Stimulated activated CD8-positive, alpha-beta memory T cell treated with anti-CD3 and anti-CD28 coated beads, Interleukin-2, amount 100 ng/mL, for 1 hour (primary cell): ENCODE results near the gene SLC19A1.
"Not testable (repeated sequence)": the region's sequence is repeated elsewhere in the genome, so short reads cannot be mapped to it uniquely, and the experiment has no call there.

Experiments
- DNase-seq, 2 donors: peaks; one replicate each; pipeline ENCODE4 v3.0.0-alpha.2; 2020; ENCODE audit warnings: low read depth in 2 of 2

Gene SLC19A1

GRCh38 chr21:45576838-45577737 lies 34.8 kb upstream of the SLC19A1 start:
- DNase-seq: no peak

DNA sequence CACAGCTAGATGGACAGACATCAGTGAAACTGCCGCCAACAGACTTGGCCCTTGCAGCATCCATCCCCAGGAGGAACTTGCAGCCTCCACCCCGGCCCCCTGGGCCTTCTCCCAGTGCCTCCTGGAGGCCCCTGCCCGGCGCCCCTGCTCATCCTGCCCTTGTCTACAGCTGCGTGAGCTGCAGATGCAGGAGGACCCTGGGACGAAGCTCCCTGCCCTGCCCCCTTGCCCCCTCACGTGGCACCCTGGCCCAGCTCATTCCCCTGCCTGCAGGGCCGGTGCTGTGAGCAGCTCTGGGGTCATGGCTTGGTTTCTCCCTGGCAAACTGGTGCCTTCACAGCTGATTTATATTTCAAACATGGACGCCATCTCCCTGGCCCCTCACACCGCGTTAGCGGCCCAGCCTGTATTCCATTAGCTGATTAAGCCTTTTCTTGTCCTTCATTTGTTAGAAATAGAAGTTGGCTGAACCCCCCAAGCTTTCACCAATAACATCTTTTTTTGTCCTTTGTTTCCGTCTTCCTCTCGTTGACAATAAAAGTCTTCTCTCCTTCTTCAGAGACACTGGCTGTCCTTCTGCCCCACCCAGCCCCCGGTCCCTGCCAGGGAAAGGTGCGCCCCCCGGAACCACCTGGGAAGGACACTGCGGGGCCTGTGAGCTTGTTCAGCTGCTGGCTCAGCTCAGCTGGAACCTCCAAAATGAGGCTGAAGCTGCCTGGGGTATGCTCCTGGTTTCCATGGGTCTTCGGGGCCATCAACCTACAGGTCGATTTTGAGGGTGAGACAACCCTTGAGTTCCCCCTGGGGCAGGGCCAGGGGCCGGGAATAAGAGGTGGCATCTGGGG lies 34.0 kb upstream of the SLC19A1 start:
- no peak for DNase-seq

GRCh38 chr21:45575304-45575992 lies 33.2 kb upstream of the SLC19A1 start:
- no peak for DNase-seq

- no peak for DNase-seq
Measured at GRCh38 chr21:45574691-45575090, 32.5 kb upstream of the SLC19A1 start.

- no peak for DNase-seq
Measured at GRCh38 chr21:45574081-45574501, 31.9 kb upstream of the SLC19A1 start.

DNA sequence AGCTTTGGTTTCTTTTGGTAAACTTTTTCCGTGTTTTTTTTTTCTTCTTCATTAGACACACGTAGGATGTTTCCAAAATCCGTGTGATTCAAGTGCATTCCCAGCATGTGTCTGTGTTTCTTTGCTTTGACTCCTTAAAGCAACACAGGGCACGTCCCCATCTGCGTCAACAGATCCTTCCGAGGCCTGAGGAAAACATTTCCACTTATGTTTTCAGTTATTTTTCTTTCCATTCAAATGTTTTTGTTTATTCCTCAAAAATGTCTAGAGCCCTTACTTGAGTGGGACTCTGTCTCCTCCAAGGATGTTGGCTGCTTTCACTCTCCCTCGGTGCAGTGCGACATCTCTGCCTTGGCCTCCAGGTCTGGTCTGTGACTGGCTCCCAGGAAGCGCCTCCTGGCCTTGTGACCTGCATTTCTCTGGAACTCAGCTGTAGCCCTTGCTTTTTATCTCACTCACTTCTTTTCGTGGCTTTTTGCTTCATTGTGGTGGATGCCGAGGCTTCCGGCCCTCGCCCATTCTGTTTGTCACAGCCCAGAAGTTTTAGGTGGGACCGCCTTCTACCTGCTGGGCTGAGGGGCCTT lies 31.3 kb upstream of the SLC19A1 start:
- no peak for DNase-seq

DNA sequence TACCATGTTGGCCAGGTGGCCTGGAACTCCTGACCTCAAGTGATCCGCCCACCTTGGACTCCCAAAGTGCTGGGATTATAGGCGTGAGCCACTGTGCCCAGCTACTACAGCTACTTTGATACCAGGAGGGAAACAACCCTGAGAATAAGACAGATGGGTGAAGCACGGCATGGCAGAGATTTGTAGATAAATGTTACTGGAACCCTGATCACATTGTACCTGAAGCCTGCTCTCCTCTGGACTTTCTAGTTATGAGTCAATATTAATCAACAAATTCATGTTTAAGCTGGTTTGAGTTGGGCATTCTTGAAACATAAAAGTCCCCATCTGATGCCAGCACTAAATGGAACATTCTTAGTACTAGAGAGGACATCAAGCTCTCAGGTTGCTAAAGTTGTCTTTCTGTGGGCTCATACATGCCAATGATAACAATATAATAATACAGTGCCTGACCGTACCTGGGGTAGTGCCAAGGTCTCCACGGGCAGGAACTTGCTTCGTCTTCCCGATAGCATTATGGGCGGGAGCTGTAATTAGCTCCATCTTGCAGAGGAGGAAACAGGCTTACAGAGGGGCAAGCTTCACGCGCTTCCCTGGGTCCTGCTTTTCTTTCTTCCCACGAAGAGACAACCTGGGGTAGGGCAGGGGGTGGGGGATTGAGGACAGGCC lies 30.7 kb upstream of the SLC19A1 start:
- DNase-seq: no peak

GRCh38 chr21:45572231-45572630 lies 30.0 kb upstream of the SLC19A1 start:
- DNase-seq: no peak

DNA sequence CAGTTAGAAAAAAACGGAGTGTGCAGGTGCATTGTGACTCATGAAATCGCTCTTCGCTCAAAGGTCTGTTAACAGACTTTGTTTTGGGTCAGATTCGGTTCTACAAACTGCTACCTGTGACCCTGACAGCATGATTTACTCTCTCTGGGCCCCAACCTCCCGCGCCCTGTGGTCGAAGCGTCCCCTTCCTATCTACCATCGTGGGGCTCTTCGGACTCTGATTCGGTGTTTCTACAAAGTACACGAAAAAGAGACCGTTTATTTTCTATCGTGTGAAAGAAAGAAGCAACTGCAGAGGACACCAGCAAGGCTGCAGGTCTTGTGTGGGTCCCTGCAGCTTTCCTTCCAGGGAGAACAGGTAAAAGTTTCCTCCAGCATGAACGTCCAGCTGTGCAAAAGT lies 29.4 kb upstream of the SLC19A1 start:
- no peak for DNase-seq

DNA sequence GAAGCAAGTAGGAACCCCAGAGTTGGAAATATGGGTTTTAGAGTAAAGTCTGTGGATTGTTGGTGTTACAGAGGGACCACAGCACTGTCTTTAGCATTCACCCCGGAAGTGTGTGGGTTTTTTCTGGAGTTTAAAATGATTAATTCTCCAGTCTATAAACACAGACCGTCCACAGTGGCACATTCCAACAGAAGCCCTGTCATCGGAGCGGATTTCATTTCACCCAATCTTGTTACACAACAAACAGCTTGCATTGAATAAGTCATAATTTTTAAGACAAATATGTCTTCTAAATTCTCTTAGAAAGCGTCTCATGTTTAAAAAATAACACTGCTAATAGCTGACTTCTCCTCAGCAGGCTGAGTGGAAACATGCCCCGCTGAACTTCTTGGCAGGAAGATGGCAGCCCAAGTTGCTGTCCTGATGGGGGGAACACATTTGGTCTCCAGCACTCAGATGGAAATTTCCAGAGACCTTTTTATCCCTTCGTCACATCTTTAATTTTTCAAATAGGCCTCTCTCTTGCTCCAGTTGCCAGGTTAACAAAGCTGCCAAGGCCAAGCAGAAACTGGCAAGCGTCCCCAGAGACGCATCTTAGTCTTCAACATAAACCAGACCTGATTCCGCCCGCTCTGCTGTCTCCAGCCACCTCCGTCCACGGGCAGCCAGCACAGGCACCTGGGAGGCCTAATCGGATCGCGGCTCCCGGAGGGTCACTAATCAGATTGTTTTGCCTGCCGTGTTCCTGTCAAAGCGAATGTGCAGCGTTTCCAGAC lies 28.8 kb upstream of the SLC19A1 start:
- DNase-seq: no peak

- DNase-seq: no peak
Measured at GRCh38 chr21:45570071-45570470, 27.8 kb upstream of the SLC19A1 start.

GRCh38 chr21:45568383-45568782 lies 26.1 kb upstream of the SLC19A1 start:
- DNase-seq: no peak

DNA sequence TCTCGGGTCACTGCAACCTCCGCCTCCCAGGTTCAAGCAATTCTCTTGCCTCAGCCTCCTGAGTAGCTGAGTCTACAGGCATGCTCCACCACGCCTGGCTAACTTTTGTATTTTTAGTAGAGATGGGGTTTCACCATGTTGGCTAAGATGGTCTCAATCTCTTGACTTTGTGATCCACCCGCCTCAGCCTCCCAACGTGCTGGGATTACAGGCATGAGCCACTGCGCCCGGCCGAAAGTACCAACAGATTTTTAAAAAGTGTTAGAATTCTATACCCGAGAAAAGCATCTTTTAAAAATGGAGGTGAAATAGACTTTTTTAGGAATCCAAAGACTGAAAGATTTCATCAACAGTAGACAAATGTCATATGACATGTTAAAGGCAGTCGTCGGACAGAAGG lies 21.9 kb upstream of the SLC19A1 start:
- not testable (repeated sequence) for DNase-seq

DNA sequence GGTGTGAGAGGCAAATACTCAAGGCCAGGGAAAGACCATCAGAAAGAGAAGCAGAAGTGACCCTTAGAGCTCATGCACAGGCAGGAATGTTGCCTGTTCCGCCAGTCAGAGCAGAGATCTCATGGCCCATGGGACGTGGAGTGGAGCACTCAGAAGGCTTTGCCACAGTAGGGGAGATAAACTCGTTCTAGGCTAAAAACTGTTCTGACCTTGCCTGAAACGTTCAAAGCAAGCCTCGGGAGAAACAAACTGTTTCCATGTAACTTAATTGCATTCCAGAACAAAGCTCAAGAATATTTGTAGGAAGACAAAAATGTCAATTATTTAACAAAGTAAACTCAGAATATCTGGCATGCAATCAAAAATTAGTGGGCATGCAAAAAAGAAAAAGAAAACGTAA lies 20.7 kb upstream of the SLC19A1 start:
- DNase-seq: no peak

DNA sequence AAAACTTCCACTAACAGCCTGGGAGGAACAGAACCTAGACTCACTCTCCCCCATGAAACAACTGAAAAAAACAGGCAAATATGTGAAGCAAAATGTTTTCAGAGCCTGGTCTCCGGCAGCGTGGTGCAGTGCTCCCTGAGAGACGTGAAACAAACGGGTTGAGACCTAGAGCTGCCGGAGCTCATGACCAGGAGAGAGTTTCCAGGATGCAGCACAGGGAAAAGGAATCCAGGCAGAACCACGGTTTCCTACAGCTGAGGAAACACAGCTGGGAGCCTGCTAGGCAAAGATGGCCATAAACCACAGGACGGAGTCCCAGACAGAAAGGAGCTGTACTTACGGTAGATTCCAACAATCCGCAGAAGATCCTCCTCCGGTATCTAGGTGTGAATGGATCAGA lies 20.2 kb upstream of the SLC19A1 start:
- no peak for DNase-seq

GRCh38 chr21:45561241-45561640 lies 19.0 kb upstream of the SLC19A1 start:
- not testable (repeated sequence) for DNase-seq

DNA sequence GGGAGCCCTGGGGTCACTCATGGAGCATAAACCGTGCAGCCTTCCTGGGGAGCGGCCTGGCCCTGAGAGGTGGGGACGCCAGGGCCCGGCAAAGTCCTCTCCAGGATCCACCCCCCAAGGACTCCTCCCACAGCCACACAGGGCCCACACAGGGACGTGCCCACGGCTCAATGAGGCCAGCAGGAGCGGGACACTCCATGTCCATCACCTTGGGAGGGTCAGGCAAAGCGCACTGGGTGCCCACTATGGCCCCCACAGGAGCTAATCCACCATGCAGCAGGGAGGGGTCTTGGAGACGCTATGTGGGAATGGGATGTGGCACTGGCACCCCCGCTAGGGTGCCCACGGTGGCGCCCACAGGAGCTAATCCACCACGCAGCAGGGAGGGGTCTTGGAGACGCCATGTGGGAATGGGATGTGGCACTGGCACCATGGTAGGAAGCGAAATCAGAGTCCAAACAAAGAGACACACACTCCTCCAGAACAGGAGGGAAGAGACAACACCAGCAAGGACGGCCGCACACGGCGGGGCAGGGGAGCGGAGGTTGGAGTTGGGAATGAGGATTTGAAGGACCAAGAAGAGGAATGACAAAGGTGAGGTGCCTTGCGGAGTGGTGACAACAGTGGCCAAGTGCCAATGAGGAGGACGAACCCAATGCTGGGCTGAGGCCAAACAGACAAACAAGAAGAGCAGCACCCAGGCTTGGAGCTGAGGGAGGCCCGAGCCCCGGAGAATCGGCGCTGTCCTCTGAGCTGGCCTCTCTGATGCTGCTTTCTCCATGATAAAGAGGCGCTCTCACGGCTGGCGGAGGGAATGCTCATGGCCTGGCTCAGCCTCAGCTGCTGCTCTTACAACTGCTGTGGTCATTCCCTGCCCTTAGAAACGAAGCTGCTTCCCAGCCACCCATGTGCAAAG lies 18.1 kb upstream of the SLC19A1 start:
- no peak for DNase-seq

- no peak for DNase-seq
Measured at GRCh38 chr21:45559216-45560105, 17.2 kb upstream of the SLC19A1 start.
